ENCODE results near the gene CPM.

DNA sequence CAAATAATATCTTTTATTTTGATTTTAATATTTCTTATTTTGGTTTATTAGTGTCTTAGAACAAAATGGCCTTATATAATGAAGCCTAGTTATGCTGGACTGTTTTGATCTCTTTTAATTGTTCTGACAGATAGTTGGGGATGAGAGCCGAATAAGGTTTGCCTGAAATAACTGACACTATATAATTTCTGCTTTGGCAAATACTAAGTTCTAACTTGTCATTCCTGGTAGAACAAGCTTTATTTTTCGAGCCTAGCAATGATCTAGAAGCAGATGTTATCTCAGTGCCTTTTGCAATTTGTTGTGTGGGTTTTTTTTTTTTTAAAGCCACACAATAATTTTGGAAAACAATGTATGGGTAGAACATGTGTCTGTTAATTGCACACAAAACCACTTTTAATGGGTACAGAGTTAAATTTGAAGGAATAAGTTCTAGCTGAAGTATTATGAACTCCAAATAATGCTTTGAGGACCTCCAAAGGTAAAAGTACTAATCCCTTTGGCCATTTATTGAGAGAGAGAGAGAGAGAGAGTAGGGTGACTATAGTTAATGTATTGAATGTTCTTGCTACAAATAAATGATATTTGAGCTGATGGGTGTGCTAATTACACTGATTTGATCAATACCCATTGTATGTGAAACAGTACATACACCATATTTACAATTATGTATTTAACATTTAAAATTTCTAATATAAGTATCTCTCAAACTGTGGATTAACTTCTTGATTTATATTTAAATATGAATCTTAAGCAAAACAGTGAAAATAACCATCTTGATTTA is 90.0 kb downstream of the CPM start:
- TF ChIP-seq, protein P1, sequence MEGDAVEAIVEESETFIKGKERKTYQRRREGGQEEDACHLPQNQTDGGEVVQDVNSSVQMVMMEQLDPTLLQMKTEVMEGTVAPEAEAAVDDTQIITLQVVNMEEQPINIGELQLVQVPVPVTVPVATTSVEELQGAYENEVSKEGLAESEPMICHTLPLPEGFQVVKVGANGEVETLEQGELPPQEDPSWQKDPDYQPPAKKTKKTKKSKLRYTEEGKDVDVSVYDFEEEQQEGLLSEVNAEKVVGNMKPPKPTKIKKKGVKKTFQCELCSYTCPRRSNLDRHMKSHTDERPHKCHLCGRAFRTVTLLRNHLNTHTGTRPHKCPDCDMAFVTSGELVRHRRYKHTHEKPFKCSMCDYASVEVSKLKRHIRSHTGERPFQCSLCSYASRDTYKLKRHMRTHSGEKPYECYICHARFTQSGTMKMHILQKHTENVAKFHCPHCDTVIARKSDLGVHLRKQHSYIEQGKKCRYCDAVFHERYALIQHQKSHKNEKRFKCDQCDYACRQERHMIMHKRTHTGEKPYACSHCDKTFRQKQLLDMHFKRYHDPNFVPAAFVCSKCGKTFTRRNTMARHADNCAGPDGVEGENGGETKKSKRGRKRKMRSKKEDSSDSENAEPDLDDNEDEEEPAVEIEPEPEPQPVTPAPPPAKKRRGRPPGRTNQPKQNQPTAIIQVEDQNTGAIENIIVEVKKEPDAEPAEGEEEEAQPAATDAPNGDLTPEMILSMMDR (IDR thresholded peaks at IDR 0.05) = no peak
- TF ChIP-seq EP300 (IDR thresholded peaks at IDR 0.05) (no peak), POLR2A (IDR thresholded peaks at IDR 0.05) (no peak)
